ENCODE data around the gene CMIP.

DNA sequence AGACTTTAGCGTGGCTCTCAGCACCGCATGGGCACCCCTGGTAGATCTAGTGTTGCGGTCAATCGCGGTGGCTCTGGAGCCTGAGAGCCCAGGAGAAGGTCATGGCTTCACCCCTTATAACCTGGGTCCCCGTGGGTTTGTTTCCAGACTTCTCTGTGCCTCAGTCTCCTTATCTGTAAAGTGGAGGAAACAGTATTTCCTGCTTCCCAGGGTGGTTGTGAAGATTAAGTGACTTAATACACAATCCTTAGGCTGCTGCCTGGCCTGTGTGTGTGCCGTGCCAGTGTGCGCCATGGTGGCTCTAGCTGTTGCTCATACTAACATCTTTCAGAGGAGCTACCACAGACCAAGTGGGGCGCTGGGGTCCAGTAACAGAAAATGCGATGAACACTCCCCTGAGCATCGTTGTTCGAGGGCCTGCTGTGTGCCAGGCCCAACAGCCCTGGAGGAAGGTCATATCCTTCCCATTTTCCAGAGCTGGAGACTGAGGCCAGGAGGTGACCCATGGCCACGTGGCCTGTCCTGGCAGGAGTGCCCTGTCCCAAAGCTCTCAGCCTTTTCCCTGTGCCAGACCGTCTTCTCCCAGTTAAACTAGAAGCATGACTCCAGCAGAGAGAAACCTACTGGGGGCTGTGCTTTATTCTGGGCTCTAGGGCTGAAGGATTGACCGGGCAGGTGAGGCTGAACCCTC lies 70.1 kb downstream of the CMIP start:
- TF ChIP-seq CTCF (IDR thresholded peaks at IDR 0.05) (no peak), POLR2A (IDR thresholded peaks at IDR 0.05) (no peak)
